ENCODE measurements around the gene SIT1.

The SIT1 gene

DNA sequence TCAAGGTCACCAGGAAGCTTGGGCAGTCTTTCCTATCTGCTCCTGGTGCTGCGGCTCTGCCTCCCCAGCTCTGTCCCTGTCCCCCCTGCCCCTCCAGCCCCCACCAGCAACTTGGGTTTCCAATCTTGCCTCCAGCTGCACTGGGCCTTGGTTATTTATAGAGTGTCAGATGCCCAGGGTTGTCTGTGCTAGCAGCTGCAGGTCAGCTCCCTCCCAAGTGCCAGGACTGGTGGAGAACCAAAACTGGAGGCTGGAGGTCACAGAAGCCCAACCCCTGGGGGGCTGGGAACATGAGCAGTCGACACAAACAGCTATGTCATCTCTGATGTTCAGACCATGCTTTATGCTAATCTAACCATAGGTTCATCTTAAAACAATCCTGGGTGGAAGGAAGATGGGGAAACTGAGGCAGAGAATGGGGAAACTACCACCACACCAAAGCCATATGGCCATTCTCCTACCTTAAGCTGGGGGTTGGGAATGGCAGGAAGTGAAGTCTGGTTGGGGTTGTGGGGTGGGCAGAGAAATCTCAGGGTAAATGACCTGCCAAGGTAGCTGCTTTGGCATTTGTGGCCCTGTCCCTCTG is 37.3 kb upstream of the SIT1 start:
- H3K9ac ChIP-seq (ENCODE audit: low read depth, low read length): no peak overlapping the region
- H3K4me1 ChIP-seq (ENCODE audit: insufficient read depth, low read length): peaks cover 6% of the 10 kb centered on the region; the same call in 1 of the 2 replicates
- H3K36me3 ChIP-seq (ENCODE audit: insufficient read depth, low read length): peaks cover 13% of the 10 kb centered on the region
- H3K9me3 ChIP-seq (ENCODE audit: control insufficient read depth, insufficient read depth, low read length): no peaks in the 10 kb centered on the region

DNA sequence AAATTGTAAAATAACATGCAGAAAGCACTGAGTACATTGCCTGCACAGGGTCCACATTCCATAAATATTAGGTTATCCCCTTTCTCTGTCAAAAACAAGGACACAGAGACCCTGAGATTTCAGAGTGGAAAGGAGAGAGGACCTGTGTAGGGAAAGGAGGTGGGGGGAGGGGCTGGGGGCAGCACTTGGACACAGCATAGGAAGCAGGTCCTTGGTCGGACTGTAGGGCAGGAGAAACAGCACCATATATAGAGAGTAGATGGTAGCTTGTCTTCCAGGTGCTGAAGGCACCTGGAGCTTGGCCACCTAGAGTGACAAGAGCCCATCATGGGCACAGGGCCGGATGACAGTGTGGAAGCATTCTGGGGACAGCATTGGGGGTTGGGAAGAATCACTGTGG is 36.6 kb upstream of the SIT1 start:
- Histone ChIP-seq H3K9me3 (ENCODE audit: control insufficient read depth, insufficient read depth, low read length) (no peaks in the 10 kb centered on the region), H3K4me1 (ENCODE audit: insufficient read depth, low read length) (peaks cover 6% of the 10 kb centered on the region; the same call in 1 of the 2 replicates), H3K9ac (ENCODE audit: low read depth, low read length) (no peak overlapping the region), H3K36me3 (ENCODE audit: insufficient read depth, low read length) (peaks cover 13% of the 10 kb centered on the region)

DNA sequence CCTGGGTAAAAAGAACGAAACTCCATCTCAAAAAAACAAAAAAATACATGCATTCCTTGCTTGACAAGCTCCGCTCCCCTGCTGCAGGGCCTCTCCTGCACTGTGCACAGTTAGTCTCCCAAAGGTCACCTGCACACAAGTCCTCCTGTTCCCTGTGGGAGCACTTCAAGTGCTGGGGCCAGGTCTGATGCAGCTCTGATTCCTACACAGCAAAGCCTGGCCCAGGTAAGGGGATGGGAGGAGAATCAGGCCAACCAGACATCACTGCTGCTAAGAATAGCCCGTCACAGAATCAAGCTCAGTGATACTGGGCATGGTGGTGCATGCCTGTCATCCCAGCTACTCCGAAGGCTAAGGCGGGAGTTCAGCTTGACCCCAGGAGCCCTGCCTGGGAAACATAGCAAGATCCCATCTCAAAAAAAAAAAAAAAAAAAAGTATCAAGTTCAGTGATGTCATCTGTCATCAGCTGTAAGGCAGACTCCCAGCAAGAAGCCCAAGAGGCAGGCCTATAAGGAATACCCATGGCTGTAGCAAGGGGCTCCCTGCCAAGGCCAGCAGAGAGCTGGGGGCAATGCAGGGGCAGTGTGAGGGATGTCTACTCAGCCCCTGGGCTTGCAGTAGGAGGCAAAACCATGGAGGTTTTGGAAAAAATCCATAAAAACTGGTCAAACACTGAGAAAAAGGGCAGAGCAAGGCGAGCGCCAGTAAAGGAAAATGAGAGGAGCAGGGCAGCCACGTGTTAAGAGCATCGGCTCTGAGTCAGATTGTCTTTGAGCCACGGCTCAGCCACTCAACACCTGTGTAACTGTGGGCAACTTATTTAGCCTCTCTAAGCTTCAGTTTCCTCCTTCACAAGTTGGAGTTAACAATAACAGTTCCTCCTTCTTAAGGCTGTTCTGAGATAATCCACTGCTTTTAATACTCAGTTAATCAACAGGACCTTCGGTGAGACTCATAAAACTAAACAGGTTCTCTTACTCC is 35.8 kb upstream of the SIT1 start:
- peaks cover 13% of the 10 kb centered on the region for H3K36me3 ChIP-seq (ENCODE audit: insufficient read depth, low read length)

GRCh38 chr9:35685506-35685905 is 34.8 kb upstream of the SIT1 start:
- H3K36me3 ChIP-seq (ENCODE audit: insufficient read depth, low read length): peaks cover 13% of the 10 kb centered on the region
- no peaks in the 10 kb centered on the region for H3K9me3 ChIP-seq (ENCODE audit: control insufficient read depth, insufficient read depth, low read length)
- H3K4me1 ChIP-seq (ENCODE audit: insufficient read depth, low read length): peaks cover 14% of the 10 kb centered on the region; the same call in 1 of the 2 replicates
- H3K9ac ChIP-seq (ENCODE audit: low read depth, low read length): no peak overlapping the region

More for the DNA sequence above, 35.8 kb upstream of the SIT1 start:
- no peak overlapping the region for H3K9ac ChIP-seq (ENCODE audit: low read depth, low read length)
- H3K9me3 ChIP-seq (ENCODE audit: control insufficient read depth, insufficient read depth, low read length): no peaks in the 10 kb centered on the region
- peaks cover 6% of the 10 kb centered on the region; the same call in 1 of the 2 replicates for H3K4me1 ChIP-seq (ENCODE audit: insufficient read depth, low read length)

GRCh38 chr9:35684921-35685320 is 34.2 kb upstream of the SIT1 start:
- Histone ChIP-seq H3K36me3 (ENCODE audit: insufficient read depth, low read length) (peaks cover 13% of the 10 kb centered on the region), H3K9ac (ENCODE audit: low read depth, low read length) (no peak overlapping the region), H3K4me1 (ENCODE audit: insufficient read depth, low read length) (peaks cover 20% of the 10 kb centered on the region; the same call in 1 of the 2 replicates), H3K9me3 (ENCODE audit: control insufficient read depth, insufficient read depth, low read length) (no peaks in the 10 kb centered on the region)

- Histone ChIP-seq H3K36me3 (ENCODE audit: insufficient read depth, low read length) (peaks cover 13% of the 10 kb centered on the region), H3K9ac (ENCODE audit: low read depth, low read length) (no peak overlapping the region), H3K4me1 (ENCODE audit: insufficient read depth, low read length) (peaks cover 20% of the 10 kb centered on the region; the same call in 1 of the 2 replicates), H3K9me3 (ENCODE audit: control insufficient read depth, insufficient read depth, low read length) (no peaks in the 10 kb centered on the region)
Observed at GRCh38 chr9:35683323-35683722, 32.6 kb upstream of the SIT1 start.

DNA sequence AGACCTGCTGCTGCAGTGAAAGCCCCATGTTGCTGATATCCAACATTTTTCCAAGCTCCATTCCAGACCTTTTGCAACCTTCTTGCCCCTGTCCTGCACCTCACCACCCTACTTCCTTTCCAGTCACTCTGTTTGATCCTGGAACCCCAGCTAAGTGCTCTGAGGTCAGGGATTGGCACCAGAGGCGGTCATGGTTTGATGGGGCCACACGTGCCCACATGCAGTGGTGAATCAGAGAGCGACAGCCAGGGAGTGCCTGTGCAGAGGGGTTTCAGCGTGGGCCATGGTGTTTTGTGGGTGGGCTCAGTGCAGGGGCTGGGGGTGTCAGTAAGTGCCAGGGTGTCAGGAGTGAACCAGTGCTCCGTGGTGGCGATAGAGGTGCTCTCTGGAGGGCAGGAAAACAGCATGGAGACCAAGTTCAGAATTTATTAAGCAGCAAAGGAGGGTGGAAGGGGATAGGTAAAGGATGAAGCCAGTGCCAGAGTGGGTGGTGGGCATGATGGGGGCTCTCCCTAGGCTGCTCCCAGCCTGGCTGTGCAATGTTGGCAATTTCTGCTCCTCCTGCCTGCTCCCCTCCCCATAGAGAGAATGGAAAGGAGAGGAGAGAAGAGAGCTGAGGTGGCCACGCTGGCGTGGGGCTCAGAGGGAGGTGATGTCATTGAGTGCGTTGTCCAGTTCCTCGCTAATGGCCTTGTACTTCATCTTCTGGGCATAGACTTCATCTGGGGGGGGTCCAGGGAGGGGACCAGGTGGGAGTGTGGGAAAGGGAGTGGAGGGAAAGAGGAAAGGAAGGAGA is 32.0 kb upstream of the SIT1 start:
- Histone ChIP-seq H3K9me3 (ENCODE audit: control insufficient read depth, insufficient read depth, low read length) (no peaks in the 10 kb centered on the region), H3K36me3 (ENCODE audit: insufficient read depth, low read length) (peaks cover 13% of the 10 kb centered on the region), H3K4me1 (ENCODE audit: insufficient read depth, low read length) (peaks cover 16% of the 10 kb centered on the region; the same call in 1 of the 2 replicates), H3K9ac (ENCODE audit: low read depth, low read length) (no peak overlapping the region)

DNA sequence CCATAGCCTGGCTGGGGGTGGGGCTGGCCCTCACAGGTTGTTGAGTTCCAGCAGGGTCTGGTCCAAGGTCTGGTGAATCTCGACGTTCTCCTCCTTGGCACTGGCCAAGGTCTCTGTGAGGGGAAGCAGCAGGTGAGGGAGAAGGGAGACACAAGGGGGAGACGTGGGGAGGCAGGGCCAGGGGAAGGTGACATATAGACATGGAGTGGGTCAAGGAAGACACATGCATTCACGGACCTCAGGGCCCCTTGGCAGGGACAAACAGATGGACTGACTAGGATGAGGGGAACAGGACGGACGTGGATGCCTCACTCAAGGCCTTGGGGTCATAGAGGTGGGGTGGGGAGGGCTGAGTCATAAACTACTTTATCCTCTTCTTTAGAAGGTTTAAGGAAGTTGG is 31.3 kb upstream of the SIT1 start:
- H3K9me3 ChIP-seq (ENCODE audit: control insufficient read depth, insufficient read depth, low read length): no peaks in the 10 kb centered on the region

GRCh38 chr9:35681341-35682002 is 30.7 kb upstream of the SIT1 start:
- Histone ChIP-seq H3K4me1 (ENCODE audit: insufficient read depth, low read length) (peaks cover 16% of the 10 kb centered on the region; the same call in 1 of the 2 replicates), H3K9me3 (ENCODE audit: control insufficient read depth, insufficient read depth, low read length) (no peaks in the 10 kb centered on the region), H3K9ac (ENCODE audit: low read depth, low read length) (no peak overlapping the region), H3K36me3 (ENCODE audit: insufficient read depth, low read length) (peaks cover 8% of the 10 kb centered on the region)

More for the DNA sequence above, 31.3 kb upstream of the SIT1 start:
- Histone ChIP-seq H3K36me3 (ENCODE audit: insufficient read depth, low read length) (peaks cover 12% of the 10 kb centered on the region), H3K4me1 (ENCODE audit: insufficient read depth, low read length) (peaks cover 16% of the 10 kb centered on the region; the same call in 1 of the 2 replicates), H3K9ac (ENCODE audit: low read depth, low read length) (no peak overlapping the region)

DNA sequence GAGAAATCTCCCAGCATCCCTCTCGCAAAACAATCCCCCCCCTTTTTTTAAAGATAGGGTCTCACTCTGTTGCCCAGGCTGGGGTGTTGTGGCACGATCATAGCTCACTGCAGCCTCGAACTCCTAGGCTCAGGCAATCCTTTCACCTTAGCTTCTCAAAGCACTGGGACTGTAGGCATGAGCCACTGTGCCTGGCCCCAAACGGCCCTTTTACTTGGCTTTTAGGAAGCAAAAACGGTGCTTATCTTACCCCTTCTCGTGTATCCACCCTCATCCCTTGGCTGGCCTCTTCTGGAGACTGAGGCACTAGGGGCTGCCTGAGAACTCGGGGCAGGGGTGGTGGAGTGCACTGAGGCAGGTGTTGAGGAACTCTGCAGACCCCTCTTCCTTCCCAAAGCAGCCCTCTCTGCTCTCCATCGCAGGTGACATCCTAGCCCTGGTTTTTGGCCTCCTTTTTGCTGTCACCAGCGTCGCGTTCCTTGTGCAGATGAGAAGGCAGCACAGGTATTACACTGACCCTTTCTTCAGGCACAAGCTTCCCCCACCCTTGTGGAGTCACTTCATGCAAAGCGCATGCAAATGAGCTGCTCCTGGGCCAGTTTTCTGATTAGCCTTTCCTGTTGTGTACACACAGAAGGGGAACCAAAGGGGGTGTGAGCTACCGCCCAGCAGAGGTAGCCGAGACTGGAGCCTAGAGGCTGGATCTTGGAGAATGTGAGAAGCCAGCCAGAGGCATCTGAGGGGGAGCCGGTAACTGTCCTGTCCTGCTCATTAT is 29.8 kb upstream of the SIT1 start:
- H3K9ac ChIP-seq (ENCODE audit: low read depth, low read length): no peak overlapping the region
- no peaks in the 10 kb centered on the region for H3K9me3 ChIP-seq (ENCODE audit: control insufficient read depth, insufficient read depth, low read length)
- peaks cover 6% of the 10 kb centered on the region for H3K36me3 ChIP-seq (ENCODE audit: insufficient read depth, low read length)
- H3K4me1 ChIP-seq (ENCODE audit: insufficient read depth, low read length): peaks cover 16% of the 10 kb centered on the region; the same call in 1 of the 2 replicates

- Histone ChIP-seq H3K9me3 (ENCODE audit: control insufficient read depth, insufficient read depth, low read length) (no peaks in the 10 kb centered on the region), H3K36me3 (ENCODE audit: insufficient read depth, low read length) (peaks cover 4% of the 10 kb centered on the region), H3K4me1 (ENCODE audit: insufficient read depth, low read length) (peaks cover 16% of the 10 kb centered on the region; the same call in 1 of the 2 replicates), H3K9ac (ENCODE audit: low read depth, low read length) (no peak overlapping the region)
Observed at GRCh38 chr9:35679766-35680330, 29.1 kb upstream of the SIT1 start.

- no peak overlapping the region for H3K9ac ChIP-seq (ENCODE audit: low read depth, low read length)
- H3K4me1 ChIP-seq (ENCODE audit: insufficient read depth, low read length): peaks cover 16% of the 10 kb centered on the region; the same call in 1 of the 2 replicates
- no peaks in the 10 kb centered on the region for H3K9me3 ChIP-seq (ENCODE audit: control insufficient read depth, insufficient read depth, low read length)
- H3K36me3 ChIP-seq (ENCODE audit: insufficient read depth, low read length): peaks cover under 1% of the 10 kb centered on the region; the same call in 1 of the 2 replicates
Observed at GRCh38 chr9:35679091-35679490, 28.4 kb upstream of the SIT1 start.
